Adrenal gland (tissue), 12 donors: ENCODE measurements around the gene KDM4D. TPM values are rescaled to one million over a fixed set of nuclear protein-coding genes. Genes with fewer than 3 reads are reported as not detected.
"Not testable (repeated sequence)": the region's sequence is repeated elsewhere in the genome, so short reads cannot be mapped to it uniquely, and the experiment has no call there.

Source experiments
- DNase-seq, 7 donors: peaks; one replicate each; pipeline ENCODE4 v3.0.0-alpha.2; 2019 to 2020
- H3K27ac ChIP-seq, 5 donors: fragments of 200-600 bp; sonication (generic) in 4 of 5; 1 replicate in 3 of 5; 2 replicates in 2 of 5; pipeline versions ENCODE4 v1.5.1 to v1.8.0; 2016 to 2020; ENCODE audit warnings: mild to moderate bottlenecking in 1 of 5
- H3K27me3 ChIP-seq: fragments of 200-600 bp; 2 replicates; pipeline ENCODE4 v1.8.0; 2021
- H3K36me3 ChIP-seq, 2 donors: fragments of 200-600 bp; replicated peaks in 1 of 2; 1 replicate in 1 of 2; 2 replicates in 1 of 2; pipeline versions ENCODE4 v1.5.1 to v1.8.0; 2018 to 2022
- H3K4me1 ChIP-seq, 2 donors: fragments of 200-600 bp; replicated peaks in 1 of 2; 1 replicate in 1 of 2; 2 replicates in 1 of 2; pipeline versions ENCODE4 v1.5.1 to v1.8.0; 2018 to 2021
- H3K4me3 ChIP-seq, 4 donors: fragments of 200-600 bp; sonication (generic) in 3 of 4; one replicate each; pipeline ENCODE4 v1.5.1; 2016 to 2018
- H3K9me3 ChIP-seq, 3 donors: fragments of 200-600 bp; sonication (generic) in 1 of 3; replicated peaks in 1 of 3; 1 replicate in 2 of 3; 2 replicates in 1 of 3; pipeline versions ENCODE4 v1.5.1 to v1.8.0; 2016 to 2021
- CTCF ChIP-seq, 6 experiments: fragments of 450-650 bp in 4 of 6; fragments of 200-600 bp in 2 of 6; sonication (generic) in 1 of 6; IDR thresholded peaks; 1 replicate in 5 of 6; 2 replicates in 1 of 6; pipeline versions ENCODE4 v1.5.1 to v1.8.0; 2016 to 2021; ENCODE audit warnings: antibody characterized with exemption in 6 of 6, mild to moderate bottlenecking in 2 of 6, moderate library complexity in 1 of 6
- POLR2A ChIP-seq, 2 donors: fragments of 450-650 bp; IDR thresholded peaks; one replicate each; pipeline ENCODE4 v1.6.1; 2017; ENCODE audit warnings: antibody characterized with exemption in 2 of 2, mild to moderate bottlenecking in 2 of 2, moderate library complexity in 1 of 2
- WGBS, 4 donors: extraction: QIAGEN DNeasy Blood & Tissue Kit in 2 of 4; methylation state at CpG; one replicate each; pipeline versions ENCODE4 v1.1.5 to v1.1.7; 2013 to 2017; 5-methylcytosine and 5-hydroxymethylcytosine counted together
- intact Hi-C, 2 donors: fragments of 100-400 bp; cut with DNase I; formaldehyde crosslinking; loops; one replicate each; pipeline versions ENCODE4 v1.14.1 to v1.15.0; 2022 to 2023
- polyA plus RNA-seq, 3 donors: library from polyadenylated mRNA; stranded (reverse); fragments of 200-250 nt in 2 of 3; fragments of 350-450 nt in 1 of 3; fragmentation: Illumina TruSeq in 1 of 3; extraction: RNeasy Lipid Tissue Mini Kit (QIAGEN cat#74804) in 1 of 3; gene quantifications; one replicate each; pipeline ENCODE4 v1.2.3, GENCODE V29; 2013 to 2014
- total RNA-seq, 9 donors: library from RNA; depleted of rRNA in 4 of 9; stranded (reverse); fragments of >200 nt in 4 of 9; fragments of 120-200 nt in 1 of 9; fragmentation: NEBNext Ultra II Directional in 1 of 9; extraction: Animal tissue kit (Norgen Biotek cat#: 25700) in 1 of 9; gene quantifications; one replicate each; pipeline versions ENCODE4 v1.1.0 to v1.2.4, GENCODE V29; 2013 to 2023
- donor health status: healthy with polysubstance abuse.
- donor health status: Bipolar disorder and iron deficiency.
- donor health status: DM: yes; HTN: yes; CAD: no.
- donor health status: DM: no; HTN: no; CAD: no.
- donor health status: DM: no; HTN: no; CAD: no.
- donor health status: DM: yes; HTN: yes; CAD: no.

KDM4D gene
- total and polyA plus RNA-seq, 12 donors = 0.40 to 2.4 (median 1.2) TPM

- Histone ChIP-seq H3K27me3 (no peaks in the 10 kb centered on the region), H3K36me3 (no peaks in the 10 kb centered on the region), H3K4me1 (no peaks in the 10 kb centered on the region), H3K4me3 (no peak overlapping the region), H3K9me3 (no peaks in the 10 kb centered on the region), H3K27ac (no peak overlapping the region)
- intact Hi-C loops = no loop called here
- TF ChIP-seq CTCF (IDR thresholded peaks at IDR 0.05) (no peak), POLR2A (IDR thresholded peaks at IDR 0.05) (no peak)
- DNase-seq = no peak
- 86 to 90% (median 87%) methylated on average over 10 to 12 of the region's 12 CpGs for WGBS, 4 donors
Observed at GRCh38 chr11:95014184-95014821, 40.8 kb downstream of the KDM4D start.

GRCh38 chr11:95016139-95016538 lies 42.6 kb downstream of the KDM4D start:
- TF ChIP-seq CTCF (IDR thresholded peaks at IDR 0.05) (no peak), POLR2A (IDR thresholded peaks at IDR 0.05) (no peak)
- no peaks in the 10 kb centered on the region for H3K9me3 ChIP-seq
- no peak overlapping the region for H3K4me3 ChIP-seq
- H3K36me3 ChIP-seq = no peaks in the 10 kb centered on the region
- intact Hi-C loops = no loop called here
- no peaks in the 10 kb centered on the region for H3K4me1 ChIP-seq
- no peak overlapping the region for H3K27ac ChIP-seq
- no peaks in the 10 kb centered on the region for H3K27me3 ChIP-seq
- WGBS, 4 donors = 69 to 76% (median 74%) methylated on average over 2 of the region's 2 CpGs
- DNase-seq = no peak

GRCh38 chr11:95021468-95021867 lies 48.0 kb downstream of the KDM4D start:
- H3K4me3 ChIP-seq, H3K4me1 ChIP-seq, DNase-seq, H3K27ac ChIP-seq, H3K9me3 ChIP-seq, intact Hi-C loops, H3K36me3 ChIP-seq, H3K27me3 ChIP-seq: not testable (repeated sequence)
- 81 to 87% (median 86%) methylated on average over 5 of the region's 5 CpGs for WGBS, 4 donors

GRCh38 chr11:95024958-95025357 lies 51.4 kb downstream of the KDM4D start, which contains the start of gene KDM4E:
Gene KDM4E (plus strand): TSS chr11:95025258. CDS start chr11:95025558, 300 bp downstream.
- H3K36me3 ChIP-seq = no peaks in the 10 kb centered on the region
- H3K4me3 ChIP-seq = no peak within 1 kb of the TSS
- H3K27ac ChIP-seq = no peak within 1 kb of the TSS
- H3K4me1 ChIP-seq = no peaks in the 10 kb centered on the region
- TF ChIP-seq POLR2A (IDR thresholded peaks at IDR 0.05) = no peak
- no peak for TF ChIP-seq CTCF (IDR thresholded peaks at IDR 0.05)
- WGBS, 4 donors = 86 to 100% (median 91%) methylated on average over 1 of the region's 1 CpG
- no peaks in the 10 kb centered on the region for H3K27me3 ChIP-seq
- intact Hi-C loops = no loop called here
- DNase-seq = no peak
- no peaks in the 10 kb centered on the region for H3K9me3 ChIP-seq

GRCh38 chr11:95025594-95025993 lies 52.1 kb downstream of the KDM4D start:
- H3K27ac ChIP-seq, H3K9me3 ChIP-seq, H3K4me1 ChIP-seq, H3K27me3 ChIP-seq, H3K4me3 ChIP-seq, DNase-seq, intact Hi-C loops, H3K36me3 ChIP-seq: not testable (repeated sequence)
- WGBS, 4 donors = 85 to 94% (median 91%) methylated on average over 5 to 8 of the region's 9 CpGs
